SK-MEL-5 (cell line): ENCODE data around the gene TM4SF4. TPM values are rescaled to one million over a fixed set of nuclear protein-coding genes. Genes with fewer than 3 reads are reported as not detected.

Experiments
- DNase-seq: peaks from one replicate; pipeline ENCODE4 v3.0.0-alpha.2; 2016; ENCODE audit warnings: low read depth, low spot score
- in situ Hi-C: cut with HindIII; loops from 2 replicates; pipeline ENCODE4 v1.10.0; 2016; ENCODE audit warnings: low sequenced_read_pairs, high pct_unique_total_duplicates, low pct_unique_long_range_greater_than_20kb
- total RNA-seq: library from RNA; depleted of rRNA; stranded (reverse); fragments of >200 nt; shearing (Covaris generic); gene quantifications from 2 replicates; pipeline ENCODE4 v1.2.3, GENCODE V29; 2014

TM4SF4 gene
- total RNA-seq, 1 experiment from 2014 or later = not detected

DNA sequence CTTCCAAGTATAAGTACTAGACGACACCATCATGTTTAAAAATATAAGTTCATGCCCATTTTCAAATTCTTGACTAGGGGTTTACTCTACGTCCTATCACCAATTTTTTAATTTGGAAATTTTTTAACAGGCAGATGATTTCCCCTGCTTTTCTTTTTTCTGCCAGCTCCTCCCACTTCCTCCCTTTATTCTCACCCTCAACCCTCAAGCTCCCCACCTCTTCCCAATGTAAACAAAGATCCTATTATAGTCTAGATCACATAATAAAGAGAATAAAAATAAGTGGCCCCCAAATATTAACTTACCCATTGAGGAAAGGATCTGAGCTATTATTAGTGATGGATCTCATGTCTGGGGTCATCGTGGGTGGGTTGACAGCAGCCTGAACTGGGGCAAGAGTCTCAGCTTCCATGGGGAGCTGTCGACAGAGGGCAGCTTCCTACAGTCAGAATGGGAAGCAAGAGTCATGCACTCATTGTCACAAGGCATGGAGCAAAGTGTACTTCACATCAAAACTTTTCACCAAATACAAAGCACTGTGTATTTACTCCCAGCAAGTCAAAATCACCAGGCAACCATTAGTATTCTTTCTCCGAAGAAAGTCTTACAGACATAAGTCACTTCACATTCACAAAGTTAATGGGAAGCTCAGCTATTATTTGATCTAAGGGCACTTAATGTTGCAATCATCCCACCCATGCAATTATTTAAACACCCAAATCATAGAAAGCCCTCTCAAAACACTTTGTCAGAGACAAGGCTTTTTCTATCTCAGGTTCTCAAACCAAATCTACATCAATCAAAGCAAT is 53.2 kb downstream of the TM4SF4 start:
- peak; percentile 91 for DNase-seq
- in situ Hi-C loops = no loop called here

DNA sequence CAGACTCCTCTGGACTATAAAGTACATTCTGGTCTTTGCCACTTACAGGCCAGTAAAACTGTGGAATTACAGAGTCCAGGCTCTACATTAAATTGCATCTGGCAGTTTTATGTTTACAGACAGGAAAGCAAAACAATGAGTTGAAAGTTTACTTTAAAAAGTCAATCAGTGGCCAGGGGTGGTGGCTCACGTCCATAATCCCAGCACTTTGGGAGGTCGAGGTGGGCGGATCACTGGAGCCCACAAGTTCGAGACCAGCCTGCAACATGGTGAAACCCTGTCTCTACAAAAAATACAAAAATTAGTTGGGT is 53.8 kb downstream of the TM4SF4 start:
- in situ Hi-C loops = no loop called here

DNA sequence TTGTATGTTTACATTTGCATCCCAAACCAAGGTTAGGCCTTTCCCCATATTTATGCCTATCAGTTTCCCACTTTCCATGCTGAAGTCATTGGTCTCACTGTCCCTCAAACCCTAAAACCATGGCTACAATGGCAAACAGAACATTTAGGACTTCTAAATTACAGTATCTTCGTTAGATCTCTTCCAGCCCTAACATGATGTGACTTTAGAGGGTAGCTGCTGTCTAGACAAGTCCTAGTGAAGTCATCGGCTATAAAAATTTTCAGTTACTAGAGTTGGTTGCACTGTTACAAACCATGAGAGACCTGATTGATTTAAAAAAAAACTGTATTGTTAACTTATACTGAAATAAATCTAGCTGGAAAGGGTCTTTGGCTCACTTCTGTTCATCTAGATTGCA is 54.6 kb downstream of the TM4SF4 start:
- in situ Hi-C loops = no loop called here
- DNase-seq = no peak

More for the DNA sequence above, 53.8 kb downstream of the TM4SF4 start:
- no peak for DNase-seq

DNA sequence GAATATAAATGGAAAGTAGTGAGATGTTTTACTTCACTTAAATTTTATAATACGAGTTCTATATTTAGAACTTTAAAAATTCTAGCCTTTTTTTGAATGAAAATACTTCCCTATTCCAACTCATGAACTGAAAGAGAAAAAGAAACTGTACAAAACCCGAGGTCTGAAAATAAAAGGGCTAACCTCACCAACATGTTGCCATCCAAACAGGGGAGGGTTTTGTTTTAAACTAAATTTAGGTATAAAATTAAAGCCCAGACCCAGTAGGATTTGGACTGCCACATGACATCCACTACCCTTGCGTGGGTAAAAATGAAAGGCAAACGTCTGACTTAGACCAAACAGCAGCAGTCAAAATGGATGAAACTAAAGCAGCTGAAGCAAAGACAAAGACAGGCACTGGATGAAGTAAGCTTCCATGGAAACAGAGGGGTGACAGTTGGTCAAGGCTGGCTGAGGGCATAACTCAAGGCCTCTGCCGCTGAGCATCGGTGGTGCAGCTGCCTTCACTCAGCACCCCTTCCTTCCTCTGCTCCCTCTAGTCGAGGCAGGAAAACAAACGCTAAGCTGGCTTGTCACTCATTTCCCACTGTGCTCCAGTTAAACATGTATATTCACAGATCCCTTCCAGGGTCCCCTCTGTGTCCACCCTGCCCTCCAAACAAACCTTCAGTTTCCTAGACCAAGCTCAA is 58.1 kb downstream of the TM4SF4 start:
- in situ Hi-C loops = no loop called here
- no peak for DNase-seq

DNA sequence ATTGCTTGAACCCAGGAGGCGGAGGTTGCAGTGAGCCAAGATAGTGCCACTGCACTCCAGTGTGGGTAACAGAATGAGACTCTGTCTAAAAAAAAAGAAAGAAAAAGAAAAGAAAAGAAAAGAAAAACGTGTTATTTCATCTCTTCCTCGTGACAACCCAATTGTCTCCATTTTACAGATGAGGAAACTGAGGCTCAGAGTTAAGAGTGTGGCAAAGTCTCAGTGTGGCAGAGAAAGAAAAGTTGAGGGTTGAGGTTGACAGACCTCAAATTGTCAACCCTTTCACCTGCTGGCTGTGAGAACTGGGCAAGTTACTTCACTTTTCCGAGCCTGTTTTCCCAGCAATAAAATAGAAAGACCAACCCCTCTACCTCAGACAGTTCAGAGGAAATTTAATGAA is 59.6 kb downstream of the TM4SF4 start:
- no peak for DNase-seq
- in situ Hi-C loops = no loop called here

DNA sequence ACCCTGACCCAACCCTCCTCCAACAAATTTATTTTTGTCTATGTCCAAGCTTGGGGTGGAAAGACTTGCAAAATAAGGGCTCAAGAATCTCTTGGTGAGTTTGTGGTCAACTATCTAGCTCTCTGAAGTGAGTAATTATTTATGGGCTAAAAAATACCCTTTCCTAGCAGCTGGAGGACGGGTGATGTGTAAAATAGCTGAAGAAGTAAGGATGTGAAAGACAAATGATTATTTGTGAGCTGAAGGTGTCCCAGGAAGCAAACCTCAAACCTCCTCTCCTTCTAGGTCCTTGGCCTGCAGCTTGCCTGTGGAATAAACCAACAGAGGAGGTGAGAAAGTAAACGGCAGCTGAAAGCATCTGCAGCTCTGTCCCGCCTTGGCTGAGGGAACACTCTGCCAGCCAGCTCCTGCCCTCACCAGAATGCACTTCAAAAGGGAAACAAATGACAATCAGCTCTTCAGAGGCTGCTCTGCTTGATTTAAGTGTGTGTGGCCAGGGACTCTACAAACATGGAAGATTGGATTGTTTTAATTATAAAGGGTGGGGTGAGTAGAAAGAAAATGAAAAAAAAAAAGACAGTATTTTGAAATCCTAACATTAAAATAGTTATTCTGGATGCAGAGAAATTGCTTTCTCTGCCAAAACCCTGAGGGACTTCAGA is 60.3 kb downstream of the TM4SF4 start:
- DNase-seq = peak; percentile 35
- in situ Hi-C loops = no loop called here

DNA sequence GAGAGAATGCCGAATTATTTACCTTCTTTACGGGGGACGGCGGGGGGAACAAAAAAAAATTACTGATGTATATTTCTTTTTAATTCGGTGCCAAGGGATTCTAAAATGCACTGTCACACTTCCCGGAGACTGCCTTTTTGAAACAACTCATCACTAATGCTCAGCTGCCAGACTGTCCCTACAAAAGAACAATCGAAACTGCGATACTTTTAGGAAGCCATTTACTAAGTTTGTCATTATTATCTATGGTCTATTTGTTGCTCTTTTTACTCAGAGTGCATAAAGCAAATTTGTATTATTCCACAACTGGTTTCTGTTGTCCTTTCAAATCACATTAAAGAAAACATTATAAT is 60.8 kb downstream of the TM4SF4 start:
- in situ Hi-C loops = no loop called here
- DNase-seq = no peak

DNA sequence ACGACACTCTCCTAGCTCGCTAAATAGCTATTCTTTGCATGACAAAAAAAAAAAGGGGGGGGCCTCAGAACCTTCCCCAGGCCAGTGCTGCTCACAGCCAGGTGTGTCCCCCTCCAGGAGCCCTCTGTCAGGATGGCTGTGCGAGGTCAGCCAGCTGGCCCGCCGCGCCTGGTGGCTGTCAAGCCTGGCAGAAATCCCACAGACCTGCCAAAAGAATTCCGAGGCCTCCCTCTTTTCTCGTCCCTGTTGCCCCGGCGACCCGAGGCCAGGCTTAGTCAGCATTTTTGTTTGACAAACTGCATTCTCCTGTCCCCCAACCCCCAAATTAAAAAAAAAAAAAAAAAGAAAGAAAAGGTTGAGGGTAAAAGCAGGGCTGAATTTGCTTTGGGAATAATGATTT is 61.9 kb downstream of the TM4SF4 start:
- in situ Hi-C loops = no loop called here
- DNase-seq = no peak

DNA sequence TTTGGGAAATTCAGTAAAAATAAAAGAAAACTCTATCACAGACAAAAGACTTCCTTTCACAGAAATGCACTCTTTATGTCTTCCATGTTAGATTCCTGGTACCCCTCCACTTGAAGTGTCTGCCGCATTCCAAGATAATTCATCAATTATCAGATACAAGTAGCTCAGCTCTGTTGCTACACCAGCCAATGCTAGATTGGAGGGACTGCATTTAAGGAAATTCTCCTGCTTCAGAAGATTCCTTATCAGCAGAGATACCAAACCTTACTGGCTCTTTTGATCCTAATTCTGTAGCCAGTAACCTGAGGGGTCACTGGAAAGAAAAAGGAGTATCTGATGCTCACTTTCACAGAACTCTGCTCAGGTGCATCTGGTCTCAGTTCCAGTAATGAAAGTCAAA is 63.9 kb downstream of the TM4SF4 start:
- in situ Hi-C loops = no loop called here
- no peak for DNase-seq

DNA sequence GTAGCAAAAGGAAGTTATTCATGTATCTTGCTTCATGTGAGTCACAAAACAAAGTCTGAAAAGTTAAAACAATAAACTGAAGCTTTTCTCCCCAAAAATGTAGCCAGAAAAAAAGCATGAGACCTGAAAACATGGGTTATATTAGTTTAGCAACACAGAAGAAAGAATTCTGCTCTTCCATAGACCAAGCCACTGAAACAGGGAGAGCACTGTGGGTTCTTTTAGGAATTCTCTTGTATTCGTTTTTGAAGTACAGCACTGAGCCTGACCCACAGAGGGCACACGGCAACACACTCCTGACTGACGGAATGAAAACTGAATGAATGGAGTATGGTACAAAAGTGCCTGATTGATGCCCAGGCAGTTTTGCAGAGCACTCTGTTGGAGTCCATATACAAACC is 66.6 kb downstream of the TM4SF4 start:
- DNase-seq = peak; percentile 81

DNA sequence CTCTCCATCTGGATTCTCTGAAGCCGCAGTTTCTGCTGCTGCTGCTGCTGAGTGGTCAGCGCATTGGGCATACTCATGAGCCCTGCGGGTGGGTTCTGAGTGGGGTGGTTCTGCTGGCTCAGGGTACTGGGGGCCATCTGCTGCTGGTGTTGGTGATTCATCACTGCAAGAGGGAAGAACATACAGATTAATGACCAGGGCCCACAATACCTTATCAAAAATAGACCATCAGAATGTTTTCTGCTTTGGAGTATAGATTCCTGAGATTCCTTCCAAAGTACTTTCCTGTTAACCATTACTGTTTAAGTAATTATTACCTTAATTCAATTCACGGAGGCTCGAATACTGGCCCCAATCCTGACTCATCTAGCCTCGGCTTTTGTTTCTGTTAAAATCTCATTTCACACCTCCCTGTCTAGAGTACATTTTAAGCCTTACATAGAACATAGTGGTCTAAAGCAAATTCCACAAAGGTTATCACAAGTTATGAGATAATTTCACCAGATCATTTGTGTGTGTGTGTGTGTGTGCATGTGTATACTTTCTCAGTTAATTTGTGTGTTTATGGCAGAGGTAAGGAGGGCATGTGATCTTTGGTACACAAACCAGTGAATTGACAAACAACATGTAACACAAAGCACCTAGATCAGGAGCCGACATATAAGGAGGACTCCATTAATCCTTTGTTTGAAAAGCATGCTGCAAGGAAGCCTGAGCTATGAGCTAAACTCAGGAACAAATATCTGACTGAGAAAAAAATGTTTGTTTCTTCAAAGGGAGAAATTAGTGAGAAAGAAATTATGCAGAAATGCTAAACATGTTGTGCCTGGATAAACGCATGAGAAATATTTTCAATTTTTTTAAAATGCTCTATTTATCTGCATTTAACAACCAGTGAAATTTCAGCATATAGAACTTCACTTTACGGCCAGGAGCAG is 68.1 kb downstream of the TM4SF4 start:
- DNase-seq = no peak
- in situ Hi-C loops = no loop called here

More for the DNA sequence above, 66.6 kb downstream of the TM4SF4 start:
- in situ Hi-C loops = no loop called here

DNA sequence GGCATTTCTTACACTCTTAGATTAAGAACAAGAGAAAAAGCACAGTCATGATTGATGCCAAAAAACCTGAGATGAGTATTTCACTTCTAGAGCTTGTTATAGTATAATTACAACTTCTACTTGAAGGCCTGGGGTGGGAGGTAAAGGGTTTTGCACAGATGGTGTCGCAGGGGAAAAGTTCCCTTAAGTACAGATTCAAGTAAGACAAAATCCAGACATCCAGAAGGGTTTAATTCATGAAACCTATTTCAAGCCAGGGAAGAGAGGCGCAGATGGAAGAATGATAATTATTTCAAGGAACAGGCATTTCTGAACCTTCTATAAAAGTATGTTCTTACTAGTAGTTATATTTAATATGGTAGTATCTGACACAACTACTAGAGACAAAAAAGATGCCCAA is 70.6 kb downstream of the TM4SF4 start:
- no peak for DNase-seq
- in situ Hi-C loops = no loop called here

DNA sequence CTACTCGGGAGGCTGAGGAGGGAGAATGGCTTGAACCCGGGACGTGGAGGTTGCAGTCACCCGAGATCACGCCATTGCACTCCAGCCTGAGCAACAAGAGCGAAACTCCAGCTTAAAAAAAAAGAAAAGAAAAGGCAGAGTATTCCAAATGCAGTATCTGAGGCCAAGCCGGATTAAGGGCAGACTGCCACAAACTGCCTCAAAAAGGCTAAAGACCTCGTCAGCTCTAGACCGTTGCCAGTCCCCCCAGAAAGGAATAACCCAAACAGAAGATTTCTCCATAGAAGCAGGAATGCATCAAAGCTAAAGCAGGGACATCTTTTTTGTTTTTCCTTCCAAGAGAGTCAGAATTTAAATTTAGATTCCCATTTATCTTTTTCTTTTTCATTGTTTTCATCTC is 72.9 kb downstream of the TM4SF4 start:
- no peak for DNase-seq
- in situ Hi-C loops = no loop called here

DNA sequence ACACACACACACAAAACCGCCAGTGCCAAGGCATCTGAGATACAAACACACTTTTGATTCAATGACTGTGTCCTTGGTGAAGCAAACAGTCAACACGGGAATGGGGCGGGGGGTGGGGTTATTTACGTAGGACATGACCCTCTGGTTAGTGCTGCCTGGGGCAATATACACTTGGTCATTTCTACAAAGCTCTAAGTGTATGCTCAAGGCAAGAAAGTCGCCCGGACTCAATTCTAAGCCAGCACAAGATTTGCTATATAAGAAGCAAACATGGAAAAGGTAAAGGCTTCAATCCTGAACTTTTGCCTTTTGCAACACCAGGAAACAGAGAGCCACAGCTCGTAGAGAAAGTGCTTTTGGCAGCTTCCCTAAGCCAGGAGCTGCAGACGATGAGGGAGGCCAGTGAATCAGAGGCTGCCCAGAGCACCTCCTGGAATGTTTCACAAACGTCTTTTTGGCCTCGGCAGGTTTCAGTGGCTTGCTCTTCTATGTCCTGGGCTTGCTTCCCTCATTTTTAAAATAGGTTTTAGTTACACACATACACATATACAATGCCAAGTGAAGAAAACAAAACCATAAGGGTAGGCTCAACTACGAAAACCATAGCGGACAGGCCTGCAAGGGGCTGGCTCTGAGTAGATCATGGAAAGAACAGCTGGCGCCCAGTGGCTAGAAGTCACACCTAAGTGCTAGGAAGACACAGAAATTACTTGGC is 73.6 kb downstream of the TM4SF4 start:
- in situ Hi-C loops = no loop called here
- DNase-seq = peak; percentile 97

DNA sequence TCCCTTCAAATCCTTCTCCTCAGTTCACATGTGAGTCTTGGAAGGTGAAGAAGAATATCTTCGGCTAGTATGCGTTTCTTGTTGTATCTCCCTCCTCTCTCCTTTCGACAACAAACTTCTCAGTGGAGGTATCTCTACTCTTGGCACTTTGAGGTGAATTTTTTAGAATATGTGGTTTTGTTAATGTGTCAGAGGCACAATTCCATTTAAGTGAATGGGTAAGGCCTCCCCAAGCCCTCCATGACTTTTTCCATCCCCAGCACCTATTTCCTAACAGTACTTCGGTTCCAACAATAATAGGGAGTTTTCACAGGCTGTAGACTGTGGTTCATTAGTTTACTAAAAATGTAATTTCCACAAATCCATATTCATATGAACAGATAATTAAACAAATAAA is 74.2 kb downstream of the TM4SF4 start:
- in situ Hi-C loops = no loop called here
- no peak for DNase-seq

DNA sequence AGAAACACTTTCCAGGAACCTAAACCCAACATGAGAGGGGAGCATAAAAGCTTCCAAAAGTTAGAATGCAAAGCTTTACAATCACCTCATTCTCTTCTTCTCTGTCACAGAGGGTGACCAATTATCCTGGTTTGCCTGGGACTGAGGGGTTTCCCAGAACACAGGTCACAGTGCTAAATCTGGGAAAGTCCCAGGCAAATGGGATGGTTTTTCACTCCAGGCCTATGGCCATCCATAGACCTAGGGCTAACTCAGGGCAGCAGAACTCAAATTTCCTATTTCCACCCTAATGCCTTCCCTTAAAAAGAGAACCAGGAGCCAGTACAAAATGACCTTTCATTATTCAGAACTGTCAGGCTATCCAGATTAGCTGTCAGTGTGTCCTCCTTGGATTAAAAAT is 77.0 kb downstream of the TM4SF4 start:
- in situ Hi-C loops = no loop called here
- no peak for DNase-seq

DNA sequence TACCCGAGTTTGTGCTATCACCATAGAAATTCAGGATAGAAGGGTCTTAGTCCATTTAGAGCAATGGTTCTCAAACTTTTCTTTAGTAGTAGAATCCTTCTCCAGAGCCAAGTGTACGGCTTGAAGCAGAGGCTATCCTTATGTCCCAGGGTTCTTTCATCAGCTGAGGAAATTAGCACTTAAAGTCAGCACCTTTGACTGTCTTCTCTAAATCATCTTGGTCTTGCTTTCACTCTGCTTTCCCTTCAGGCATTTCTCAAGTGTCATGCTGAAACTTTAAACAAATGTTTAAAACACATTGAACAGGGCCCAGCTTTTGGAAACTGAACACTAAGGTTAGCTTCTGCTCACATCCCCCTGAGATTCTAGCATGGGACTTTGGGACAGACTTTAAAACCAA is 78.2 kb downstream of the TM4SF4 start:
- in situ Hi-C loops = no loop called here

More for the DNA sequence above, 78.2 kb downstream of the TM4SF4 start:
- no peak for DNase-seq
